Astrocyte (in vitro differentiated cells and primary cell): ENCODE results near the gene SDK1.

ENCODE experiments used
- EZH2 ChIP-seq: IDR thresholded peaks from 2 replicates; pipeline ENCODE4 v1.6.1; 2012; ENCODE audit warnings: mild to moderate bottlenecking, low read length, inconsistent platforms; ENCODE audit not compliant: insufficient read depth
- TF ChIP-seq, protein P1 (sequence below): IDR thresholded peaks from 2 replicates; pipeline ENCODE4 v1.5.1; 2011; ENCODE audit warnings: low read depth, mild to moderate bottlenecking, inconsistent platforms, low read length, moderate library complexity; ENCODE audit not compliant: insufficient read depth

- TF ChIP-seq, protein P1, sequence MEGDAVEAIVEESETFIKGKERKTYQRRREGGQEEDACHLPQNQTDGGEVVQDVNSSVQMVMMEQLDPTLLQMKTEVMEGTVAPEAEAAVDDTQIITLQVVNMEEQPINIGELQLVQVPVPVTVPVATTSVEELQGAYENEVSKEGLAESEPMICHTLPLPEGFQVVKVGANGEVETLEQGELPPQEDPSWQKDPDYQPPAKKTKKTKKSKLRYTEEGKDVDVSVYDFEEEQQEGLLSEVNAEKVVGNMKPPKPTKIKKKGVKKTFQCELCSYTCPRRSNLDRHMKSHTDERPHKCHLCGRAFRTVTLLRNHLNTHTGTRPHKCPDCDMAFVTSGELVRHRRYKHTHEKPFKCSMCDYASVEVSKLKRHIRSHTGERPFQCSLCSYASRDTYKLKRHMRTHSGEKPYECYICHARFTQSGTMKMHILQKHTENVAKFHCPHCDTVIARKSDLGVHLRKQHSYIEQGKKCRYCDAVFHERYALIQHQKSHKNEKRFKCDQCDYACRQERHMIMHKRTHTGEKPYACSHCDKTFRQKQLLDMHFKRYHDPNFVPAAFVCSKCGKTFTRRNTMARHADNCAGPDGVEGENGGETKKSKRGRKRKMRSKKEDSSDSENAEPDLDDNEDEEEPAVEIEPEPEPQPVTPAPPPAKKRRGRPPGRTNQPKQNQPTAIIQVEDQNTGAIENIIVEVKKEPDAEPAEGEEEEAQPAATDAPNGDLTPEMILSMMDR = no peak
- no peak for TF ChIP-seq EZH2
Measured at GRCh38 chr7:3867863-3868262, 566.8 kb downstream of the SDK1 start.
